DMS114 treated with DMSO at 0.1 percent for 48 hours (cell line): Measurements from ENCODE around the gene NCL.
"Not testable (repeated sequence)": the region's sequence is repeated elsewhere in the genome, so short reads cannot be mapped to it uniquely, and the experiment has no call there.

Experiments used
- DNase-seq: peaks from one replicate; lab custom pipeline; 2025; ENCODE audit not compliant: unreplicated experiment; lab: John Stamatoyannopoulos, UW

The NCL gene

GRCh38 chr2:231467613-231468530, 3.6 kb upstream of the NCL start:
- no peak for DNase-seq

- no peak for DNase-seq
These were observed 2.8 kb upstream of the NCL start for GRCh38 chr2:231467016-231467545.

GRCh38 chr2:231464576-231465540, 574 bp upstream of the NCL start:
- peak; percentile 92 for DNase-seq

GRCh38 chr2:231462729-231463465, 1.4 kb downstream of the NCL start:
- no peak for DNase-seq

- no peak for DNase-seq
These were observed 2.7 kb downstream of the NCL start for GRCh38 chr2:231461516-231461971.

- DNase-seq: not testable (repeated sequence)
These were observed 3.4 kb downstream of the NCL start for GRCh38 chr2:231460841-231461240.

GRCh38 chr2:231460073-231460835, 4.0 kb downstream of the NCL start:
- no peak for DNase-seq

GRCh38 chr2:231458368-231458767, 5.9 kb downstream of the NCL start:
- no peak for DNase-seq

GRCh38 chr2:231457101-231457500, 7.2 kb downstream of the NCL start:
- no peak for DNase-seq

- DNase-seq: no peak
These were observed 7.8 kb downstream of the NCL start for GRCh38 chr2:231456295-231457004.

- DNase-seq: no peak
These were observed 8.4 kb downstream of the NCL start for GRCh38 chr2:231455890-231456289.

- DNase-seq: no peak
These were observed 9.1 kb downstream of the NCL start for GRCh38 chr2:231455222-231455621.

GRCh38 chr2:231454361-231454791, 9.9 kb downstream of the NCL start:
- no peak for DNase-seq

GRCh38 chr2:231452799-231453508, 11.3 kb downstream of the NCL start:
- no peak for DNase-seq

- no peak for DNase-seq
These were observed 13.7 kb downstream of the NCL start for GRCh38 chr2:231450548-231450989.

- DNase-seq: no peak
These were observed 14.7 kb downstream of the NCL start for GRCh38 chr2:231449503-231450054.

GRCh38 chr2:231436957-231437356, 27.3 kb downstream of the NCL start:
- no peak for DNase-seq

- DNase-seq: no peak
These were observed 30.3 kb downstream of the NCL start for GRCh38 chr2:231433990-231434389.
